NB4 (cell line): ENCODE measurements around the gene GATAD2B.

Source experiments
- POLR2A ChIP-seq: IDR thresholded peaks from 2 replicates; pipeline ENCODE4 v1.6.1; 2011; ENCODE audit warnings: mild to moderate bottlenecking; ENCODE audit not compliant: insufficient read length; ENCODE audit errors: extremely low read depth
- TF ChIP-seq, protein P1 (sequence below): IDR thresholded peaks from one replicate; pipeline ENCODE4 v1.5.1; 2012; ENCODE audit warnings: low read depth, low read length

DNA sequence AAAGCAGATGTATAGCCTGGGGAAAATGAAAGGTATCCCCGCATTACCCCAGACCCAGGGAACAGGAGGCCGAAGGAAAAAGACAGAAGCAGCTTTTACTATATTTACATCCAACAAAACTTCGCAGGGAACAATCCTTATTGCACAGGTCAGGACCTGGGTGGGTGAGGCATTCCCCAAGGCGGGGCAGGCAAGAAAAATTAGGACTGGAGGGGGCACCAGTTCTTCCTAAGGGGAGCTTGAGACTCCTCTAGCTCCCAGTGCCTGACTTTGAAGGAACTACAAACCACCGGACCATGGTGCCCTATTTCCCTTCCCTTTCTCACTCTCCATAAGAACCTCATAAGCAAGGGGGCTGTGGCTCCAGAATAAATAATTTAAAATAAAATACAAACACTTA, 6.7 kb upstream of the GATAD2B start:
- TF ChIP-seq, protein P1, sequence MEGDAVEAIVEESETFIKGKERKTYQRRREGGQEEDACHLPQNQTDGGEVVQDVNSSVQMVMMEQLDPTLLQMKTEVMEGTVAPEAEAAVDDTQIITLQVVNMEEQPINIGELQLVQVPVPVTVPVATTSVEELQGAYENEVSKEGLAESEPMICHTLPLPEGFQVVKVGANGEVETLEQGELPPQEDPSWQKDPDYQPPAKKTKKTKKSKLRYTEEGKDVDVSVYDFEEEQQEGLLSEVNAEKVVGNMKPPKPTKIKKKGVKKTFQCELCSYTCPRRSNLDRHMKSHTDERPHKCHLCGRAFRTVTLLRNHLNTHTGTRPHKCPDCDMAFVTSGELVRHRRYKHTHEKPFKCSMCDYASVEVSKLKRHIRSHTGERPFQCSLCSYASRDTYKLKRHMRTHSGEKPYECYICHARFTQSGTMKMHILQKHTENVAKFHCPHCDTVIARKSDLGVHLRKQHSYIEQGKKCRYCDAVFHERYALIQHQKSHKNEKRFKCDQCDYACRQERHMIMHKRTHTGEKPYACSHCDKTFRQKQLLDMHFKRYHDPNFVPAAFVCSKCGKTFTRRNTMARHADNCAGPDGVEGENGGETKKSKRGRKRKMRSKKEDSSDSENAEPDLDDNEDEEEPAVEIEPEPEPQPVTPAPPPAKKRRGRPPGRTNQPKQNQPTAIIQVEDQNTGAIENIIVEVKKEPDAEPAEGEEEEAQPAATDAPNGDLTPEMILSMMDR = no peak
- TF ChIP-seq POLR2A = no peak
